ENCODE data around the gene GAD2. TPM values are rescaled to one million over a fixed set of nuclear protein-coding genes. Genes with fewer than 3 reads are reported as not detected.

Gene GAD2
- total RNA-seq, 1 donor: not detected

DNA sequence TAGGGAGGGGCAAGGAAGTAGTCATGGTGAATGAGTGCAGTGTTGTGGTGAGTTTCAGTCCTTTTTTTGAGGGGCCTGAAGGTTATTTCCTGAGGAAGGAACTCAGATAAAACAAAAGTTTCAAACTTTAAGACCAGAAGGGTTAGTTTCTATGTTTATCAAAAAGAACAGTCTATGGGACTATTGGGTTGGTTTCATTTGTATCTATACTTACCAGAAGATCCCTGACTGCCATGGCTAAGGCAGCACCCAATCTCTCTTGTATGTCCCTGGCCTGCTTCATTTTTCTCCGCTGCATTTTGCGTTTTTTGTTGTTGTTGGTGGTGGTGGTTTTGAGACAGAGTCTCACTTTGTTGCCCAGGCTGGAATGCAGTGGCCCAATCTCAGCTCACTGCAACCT lies 19.3 kb upstream of the GAD2 start:
- no peak for TF ChIP-seq CTCF (IDR thresholded peaks at IDR 0.05; ENCODE audit: insufficient read depth, low read depth, low read length)
- no peak for DNase-seq (ENCODE audit: low read depth)

GRCh38 chr10:26198119-26198518 lies 18.5 kb upstream of the GAD2 start:
- DNase-seq (ENCODE audit: low read depth): no peak
- TF ChIP-seq CTCF (IDR thresholded peaks at IDR 0.05; ENCODE audit: insufficient read depth, low read depth, low read length): no peak

More for the DNA sequence above, 19.3 kb upstream of the GAD2 start:
- H3K4me3 ChIP-seq (ENCODE audit: low read depth, low read length): no peak overlapping the region

DNA sequence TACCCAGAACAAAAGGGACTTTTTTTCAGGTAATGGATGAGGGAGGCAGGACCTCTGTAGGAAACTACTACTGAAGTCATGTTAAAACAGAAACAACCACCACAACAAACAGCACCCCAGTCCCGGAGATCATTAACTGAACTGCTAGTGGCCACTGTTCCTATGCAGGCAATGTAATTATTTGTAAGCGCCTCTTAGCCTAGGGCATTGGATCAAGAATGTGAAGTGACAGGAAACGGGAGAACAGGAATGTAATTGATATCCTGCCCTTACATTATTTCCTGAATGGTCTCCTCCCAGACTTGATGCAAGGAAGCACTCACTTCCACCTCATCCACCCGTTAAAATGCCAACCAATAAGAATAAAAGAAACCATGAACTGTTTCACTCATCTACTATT lies 16.7 kb upstream of the GAD2 start:
- no peak for DNase-seq (ENCODE audit: low read depth)
- H3K4me3 ChIP-seq (ENCODE audit: low read depth, low read length): no peak overlapping the region
- no peak for TF ChIP-seq CTCF (IDR thresholded peaks at IDR 0.05; ENCODE audit: insufficient read depth, low read depth, low read length)

More at GRCh38 chr10:26198119-26198518, 18.5 kb upstream of the GAD2 start:
- no peak overlapping the region for H3K4me3 ChIP-seq (ENCODE audit: low read depth, low read length)

DNA sequence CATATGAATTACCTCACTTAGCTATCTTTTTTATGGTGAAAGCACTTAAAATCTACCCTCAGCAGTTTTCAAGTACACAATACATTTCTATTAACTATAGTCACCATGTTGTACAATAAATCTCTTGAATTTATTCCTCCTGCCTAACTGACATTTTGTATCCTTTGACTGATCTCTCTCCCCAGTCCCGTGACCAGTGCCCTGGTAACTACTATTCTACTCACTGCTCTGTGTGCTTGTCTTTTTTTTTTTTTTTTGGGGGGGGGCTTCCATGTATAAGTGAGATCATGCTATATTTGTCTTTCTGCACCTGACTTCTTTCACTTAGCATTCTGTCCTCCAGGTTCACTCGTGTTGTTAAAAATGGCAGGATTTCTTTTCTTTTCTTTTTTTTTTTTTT lies 11.4 kb upstream of the GAD2 start:
- TF ChIP-seq CTCF (IDR thresholded peaks at IDR 0.05; ENCODE audit: insufficient read depth, low read depth, low read length): no peak
- no peak for DNase-seq (ENCODE audit: low read depth)
- no peak overlapping the region for H3K4me3 ChIP-seq (ENCODE audit: low read depth, low read length)

GRCh38 chr10:26211781-26212444 lies 4.7 kb upstream of the GAD2 start:
- DNase-seq (ENCODE audit: low read depth): no peak
- TF ChIP-seq CTCF (IDR thresholded peaks at IDR 0.05; ENCODE audit: insufficient read depth, low read depth, low read length): no peak
- H3K4me3 ChIP-seq (ENCODE audit: low read depth, low read length): no peak overlapping the region

DNA sequence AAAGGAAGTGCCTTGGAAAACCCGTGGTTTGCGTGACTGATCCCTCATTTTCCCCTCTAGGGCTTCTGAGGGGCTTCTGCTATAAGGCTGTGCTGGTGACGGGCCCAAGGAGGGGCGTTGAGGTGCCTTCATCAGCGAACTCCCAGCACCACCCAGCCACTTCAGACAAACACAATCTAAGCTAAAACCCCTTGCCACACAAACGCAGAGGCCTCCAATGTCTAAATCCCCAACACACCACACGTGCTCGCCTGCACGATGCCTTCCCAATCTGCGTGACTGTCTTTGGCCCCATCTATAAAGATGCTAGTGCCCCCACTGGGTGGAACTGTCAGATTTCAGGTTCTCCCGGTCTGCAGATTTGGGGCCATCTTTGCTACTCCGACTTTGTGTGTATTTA lies 4.1 kb upstream of the GAD2 start:
- no peak overlapping the region for H3K4me3 ChIP-seq (ENCODE audit: low read depth, low read length)
- DNase-seq (ENCODE audit: low read depth): no peak
- TF ChIP-seq CTCF (IDR thresholded peaks at IDR 0.05; ENCODE audit: insufficient read depth, low read depth, low read length): no peak
